Bronchial epithelial cell (primary cell): ENCODE data around the gene CHRNA4. TPM values are rescaled to one million over a fixed set of nuclear protein-coding genes. Genes with fewer than 3 reads are reported as not detected.
"Not testable (repeated sequence)": the region's sequence is repeated elsewhere in the genome, so short reads cannot be mapped to it uniquely, and the experiment has no call there.

Experiments used
- DNase-seq: peaks from one replicate; pipeline ENCODE4 v3.0.0-alpha.2; 2010; ENCODE audit warnings: low read depth
- FAIRE-seq: peaks from 2 replicates; lab custom pipeline; 2011; peaks lifted over from hg19 to GRCh38; lab: Jason Lieb, UNC
- H3K27me3 ChIP-seq: 2 replicates; pipeline ENCODE4 v1.5.1; 2011; ENCODE audit warnings: low read length; ENCODE audit not compliant: control insufficient read depth, insufficient read depth
- H3K36me3 ChIP-seq: 2 replicates; pipeline ENCODE4 v1.5.1; 2011; ENCODE audit warnings: low read length; ENCODE audit not compliant: control insufficient read depth, insufficient read depth
- H3K4me3 ChIP-seq: 2 replicates; pipeline ENCODE4 v1.5.1; 2011; ENCODE audit warnings: mild to moderate bottlenecking, low read depth, low read length, control low read depth
- total RNA-seq: library from RNA; depleted of rRNA; stranded (reverse); fragments of >200 nt; gene quantifications from 2 replicates; pipeline ENCODE4 v1.2.1, GENCODE V29; 2014
- TF ChIP-seq, protein P1 (sequence below): IDR thresholded peaks from 2 replicates; pipeline ENCODE4 v1.5.1; 2011; ENCODE audit warnings: mild to moderate bottlenecking, moderate library complexity, low read length, control low read depth, inconsistent platforms; ENCODE audit not compliant: insufficient read depth, severe bottlenecking

Gene CHRNA4
- total RNA-seq, 1 donor from 2014 or later = not detected

- TF ChIP-seq, protein P1, sequence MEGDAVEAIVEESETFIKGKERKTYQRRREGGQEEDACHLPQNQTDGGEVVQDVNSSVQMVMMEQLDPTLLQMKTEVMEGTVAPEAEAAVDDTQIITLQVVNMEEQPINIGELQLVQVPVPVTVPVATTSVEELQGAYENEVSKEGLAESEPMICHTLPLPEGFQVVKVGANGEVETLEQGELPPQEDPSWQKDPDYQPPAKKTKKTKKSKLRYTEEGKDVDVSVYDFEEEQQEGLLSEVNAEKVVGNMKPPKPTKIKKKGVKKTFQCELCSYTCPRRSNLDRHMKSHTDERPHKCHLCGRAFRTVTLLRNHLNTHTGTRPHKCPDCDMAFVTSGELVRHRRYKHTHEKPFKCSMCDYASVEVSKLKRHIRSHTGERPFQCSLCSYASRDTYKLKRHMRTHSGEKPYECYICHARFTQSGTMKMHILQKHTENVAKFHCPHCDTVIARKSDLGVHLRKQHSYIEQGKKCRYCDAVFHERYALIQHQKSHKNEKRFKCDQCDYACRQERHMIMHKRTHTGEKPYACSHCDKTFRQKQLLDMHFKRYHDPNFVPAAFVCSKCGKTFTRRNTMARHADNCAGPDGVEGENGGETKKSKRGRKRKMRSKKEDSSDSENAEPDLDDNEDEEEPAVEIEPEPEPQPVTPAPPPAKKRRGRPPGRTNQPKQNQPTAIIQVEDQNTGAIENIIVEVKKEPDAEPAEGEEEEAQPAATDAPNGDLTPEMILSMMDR = no peak
- Histone ChIP-seq H3K4me3 (no peak overlapping the region), H3K27me3 (no peaks in the 10 kb centered on the region), H3K36me3 (no peaks in the 10 kb centered on the region)
- no peak for FAIRE-seq
- DNase-seq = no peak
Measured at GRCh38 chr20:63382551-63383300, 21.6 kb upstream of the CHRNA4 start.

DNA sequence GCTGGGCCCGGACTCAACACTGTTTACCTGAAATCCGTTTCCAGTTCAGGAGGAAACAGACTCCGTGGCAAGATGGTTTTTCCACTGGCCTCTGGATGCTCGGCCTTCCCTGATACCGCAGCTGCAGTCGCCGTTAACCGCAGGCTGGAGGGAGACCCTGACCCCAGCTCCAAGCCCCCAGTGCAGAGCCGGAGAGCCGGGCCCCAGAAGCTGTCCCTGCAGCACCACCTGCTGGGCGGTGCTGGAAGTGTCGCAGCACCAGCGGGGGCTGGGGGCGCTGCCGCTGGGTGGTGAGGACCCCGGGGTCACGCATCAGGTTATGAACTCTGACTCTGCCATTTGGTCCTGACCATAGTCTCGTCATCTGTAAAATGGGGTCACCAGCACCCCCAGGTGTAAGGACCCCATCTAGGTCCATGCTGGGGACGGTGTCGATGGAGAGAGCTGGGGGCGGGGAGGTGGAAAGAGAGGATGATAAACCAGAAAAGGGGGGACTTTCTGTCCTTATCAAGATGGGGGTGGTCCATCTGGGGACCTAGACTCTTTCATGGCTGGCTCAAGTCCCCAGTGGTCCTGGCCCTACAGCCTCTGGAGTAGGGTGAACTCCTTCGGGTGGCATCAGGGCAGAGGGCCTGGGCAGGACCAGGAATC, 20.8 kb upstream of the CHRNA4 start:
- no peak for DNase-seq
- Histone ChIP-seq H3K27me3 (no peaks in the 10 kb centered on the region), H3K36me3 (no peaks in the 10 kb centered on the region), H3K4me3 (no peak overlapping the region)
- no peak for FAIRE-seq
- TF ChIP-seq, protein P1 = peak; percentile 91

DNA sequence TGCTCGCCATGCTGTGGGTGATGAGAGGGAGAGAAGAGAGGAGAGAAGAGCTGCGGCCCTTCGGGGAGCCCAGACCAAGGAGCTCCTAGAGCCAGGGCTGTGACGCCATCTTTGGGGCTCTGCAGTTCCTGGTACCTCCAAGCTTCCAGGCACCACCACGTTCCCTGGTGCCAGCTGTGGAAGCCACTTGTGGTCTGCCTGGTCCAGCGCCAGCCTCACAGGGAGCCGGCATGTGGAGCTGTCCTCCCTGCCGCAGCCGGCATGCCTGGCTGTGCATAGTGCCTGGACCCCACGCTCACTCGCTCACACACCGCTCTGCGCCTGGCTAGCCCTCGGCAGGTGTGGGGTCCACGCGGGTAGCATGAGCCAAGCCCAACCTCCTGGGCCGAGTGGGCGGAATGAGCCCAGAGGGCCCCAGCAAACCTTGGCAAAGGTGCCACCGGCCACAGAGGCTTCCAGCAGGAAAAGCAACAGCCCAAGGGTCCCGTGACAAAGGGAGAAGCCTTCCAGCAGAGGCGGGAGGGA, 19.3 kb upstream of the CHRNA4 start:
- DNase-seq (no peak), FAIRE-seq (no peak)
- TF ChIP-seq, protein P1 = no peak
- Histone ChIP-seq H3K36me3 (no peaks in the 10 kb centered on the region), H3K27me3 (peaks cover 4% of the 10 kb centered on the region), H3K4me3 (no peak overlapping the region)

- H3K27me3 ChIP-seq = not testable (repeated sequence)
- FAIRE-seq = peak; percentile 28
Measured at GRCh38 chr20:63379872-63380271, 18.7 kb upstream of the CHRNA4 start.

DNA sequence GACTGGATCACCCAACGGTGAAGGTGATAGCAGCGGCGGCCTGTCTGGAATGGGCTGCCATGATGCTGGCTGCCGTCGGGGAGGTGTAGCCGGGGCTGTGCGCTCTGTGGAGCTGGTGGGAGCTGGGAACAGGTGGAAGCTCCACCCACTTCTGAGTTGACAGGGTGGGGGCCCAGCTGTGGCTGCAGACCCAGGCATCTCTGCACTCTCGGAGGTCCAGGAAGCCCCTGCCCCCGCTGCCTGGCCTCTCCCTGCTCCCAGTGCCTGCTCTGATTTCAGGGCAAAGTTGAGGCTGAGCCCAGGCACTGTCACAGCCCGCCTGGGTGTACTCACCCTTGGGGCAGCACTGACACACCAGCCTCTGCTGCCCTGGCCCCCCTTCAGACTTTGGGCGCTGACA, 18.1 kb upstream of the CHRNA4 start:
- TF ChIP-seq, protein P1 = no peak
- FAIRE-seq (no peak), DNase-seq (no peak)
- no peak overlapping the region for H3K4me3 ChIP-seq
- no peaks in the 10 kb centered on the region for H3K36me3 ChIP-seq
- peaks cover 4% of the 10 kb centered on the region for H3K27me3 ChIP-seq

More at GRCh38 chr20:63379872-63380271, 18.7 kb upstream of the CHRNA4 start:
- not testable (repeated sequence) for H3K4me3 ChIP-seq, H3K36me3 ChIP-seq, DNase-seq

DNA sequence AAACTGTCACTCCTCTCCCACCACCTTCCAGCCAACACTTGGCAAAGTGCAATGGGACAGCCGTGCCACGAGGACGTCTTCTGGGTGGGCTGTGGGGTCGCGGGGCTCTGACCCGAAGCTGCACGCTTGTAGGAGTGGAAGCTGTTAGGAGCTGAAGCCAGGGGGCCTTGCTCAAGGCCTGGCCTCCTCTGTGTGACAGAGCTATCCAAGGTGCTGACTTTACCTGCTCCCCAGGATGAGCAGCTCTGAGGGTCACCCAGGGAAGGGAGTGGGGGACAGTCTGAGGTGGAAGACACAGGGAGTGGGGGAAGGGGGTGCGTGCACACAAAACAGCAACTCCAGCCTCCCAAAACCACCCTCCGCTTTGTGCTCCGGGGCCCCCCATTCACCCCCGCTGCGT, 17.5 kb upstream of the CHRNA4 start:
- TF ChIP-seq, protein P1 = no peak
- no peaks in the 10 kb centered on the region for H3K36me3 ChIP-seq
- DNase-seq (no peak), FAIRE-seq (no peak)
- no peak overlapping the region for H3K4me3 ChIP-seq
- H3K27me3 ChIP-seq = peaks cover 4% of the 10 kb centered on the region
